GM23338 (cell line): ENCODE data around the gene SLC8A1. TPM values are rescaled to one million over a fixed set of nuclear protein-coding genes. Genes with fewer than 3 reads are reported as not detected.

Experiments
- ATAC-seq: fragments of 200-7000 bp; cut with Tn5 transposase; 3 replicates; pipeline ENCODE4 v1.9.1; 2020
- DNase-seq: peaks from one replicate; pipeline ENCODE4 v3.0.0-alpha.2; 2015; ENCODE audit warnings: low spot score
- H2AFZ ChIP-seq: fragments of 200-600 bp; sonication (generic); 2 replicates; pipeline ENCODE4 v1.8.0; 2016; ENCODE audit warnings: antibody characterized with exemption, mild to moderate bottlenecking, moderate library complexity
- H3F3A ChIP-seq: fragments of 200-600 bp; sonication (generic); replicated peaks from 2 replicates; pipeline ENCODE4 v1.8.0; 2017; ENCODE audit warnings: antibody characterized with exemption, mixed run types, low read depth
- H3K27ac ChIP-seq: fragments of 200-600 bp; sonication (generic); 2 replicates; pipeline ENCODE4 v1.6.1; 2016; ENCODE audit warnings: low read depth
- H3K27me3 ChIP-seq: fragments of 200-600 bp; sonication (generic); 2 replicates; pipeline ENCODE4 v1.8.0; 2016; ENCODE audit warnings: mild to moderate bottlenecking, mixed run types, moderate library complexity; ENCODE audit not compliant: insufficient read depth
- H3K36me3 ChIP-seq: fragments of 200-600 bp; sonication (generic); 2 replicates; pipeline ENCODE4 v1.8.0; 2016; ENCODE audit warnings: mild to moderate bottlenecking; ENCODE audit not compliant: insufficient read depth
- H3K4me1 ChIP-seq: fragments of 200-600 bp; sonication (generic); 2 replicates; pipeline ENCODE4 v1.8.0; 2016; ENCODE audit warnings: mild to moderate bottlenecking, moderate library complexity; ENCODE audit not compliant: insufficient read depth
- H3K4me2 ChIP-seq: fragments of 200-600 bp; sonication (generic); 2 replicates; pipeline ENCODE4 v1.7.1; 2017; ENCODE audit warnings: mixed run types
- H3K4me3 ChIP-seq: fragments of 200-600 bp; sonication (generic); 2 replicates; pipeline ENCODE4 v1.6.1; 2016; ENCODE audit warnings: mixed run types
- H3K79me2 ChIP-seq: fragments of 200-600 bp; sonication (generic); replicated peaks from 2 replicates; pipeline ENCODE4 v1.8.0; 2017; ENCODE audit warnings: mild to moderate bottlenecking; ENCODE audit not compliant: insufficient read depth
- H3K9me2 ChIP-seq: fragments of 200-600 bp; sonication (generic); 2 replicates; pipeline ENCODE4 v1.8.0; 2017; ENCODE audit not compliant: insufficient read depth
- H4K20me1 ChIP-seq: fragments of 200-600 bp; sonication (generic); replicated peaks from 2 replicates; pipeline ENCODE4 v1.8.0; 2017; ENCODE audit warnings: mild to moderate bottlenecking; ENCODE audit not compliant: insufficient read depth
- H3K27ac Mint-ChIP-seq: 2 replicates; pipeline ENCODE4 v1.8.0; 2020; ENCODE audit warnings: inconsistent platforms, mild to moderate bottlenecking, moderate library complexity, mixed read lengths
- H3K27me3 Mint-ChIP-seq: 3 replicates; pipeline ENCODE4 v1.8.0; 2022; ENCODE audit warnings: low read depth, mild to moderate bottlenecking, moderate library complexity, mixed read lengths, inconsistent platforms; ENCODE audit not compliant: insufficient read depth, poor library complexity
- H3K36me3 Mint-ChIP-seq: 3 replicates; pipeline ENCODE4 v1.8.0; 2021; ENCODE audit warnings: low read depth, mild to moderate bottlenecking, inconsistent platforms, moderate library complexity, mixed read lengths
- H3K4me1 Mint-ChIP-seq: 3 replicates; pipeline ENCODE4 v1.8.0; 2020; ENCODE audit warnings: mild to moderate bottlenecking, inconsistent platforms, mixed read lengths
- H3K4me3 Mint-ChIP-seq: 3 replicates; pipeline ENCODE4 v1.8.0; 2021; ENCODE audit warnings: moderate library complexity, mild to moderate bottlenecking, inconsistent platforms, mixed read lengths
- H3K9me3 Mint-ChIP-seq: 3 replicates; pipeline ENCODE4 v1.8.0; 2020; ENCODE audit warnings: moderate library complexity, mild to moderate bottlenecking, inconsistent platforms, mixed read lengths
- CREB1 ChIP-seq: fragments of 250-450 bp; sonication (Bioruptor Pico); IDR thresholded peaks from 2 replicates; pipeline ENCODE4 v1.5.0; 2020; ENCODE audit warnings: low read depth, mild to moderate bottlenecking, moderate library complexity
- CTCF ChIP-seq, 2 experiments: fragments of 200-600 bp in 1 of 2; sonication (generic) in 1 of 2; conservative IDR thresholded peaks; 2 replicates each; pipeline versions ENCODE4 v1.5.1 to v1.6.1; 2016 to 2017; ENCODE audit warnings: antibody characterized with exemption in 2 of 2, low read depth in 2 of 2, mild to moderate bottlenecking in 2 of 2, moderate library complexity in 1 of 2
- EZH2 ChIP-seq: fragments of 200-600 bp; sonication (generic); IDR thresholded peaks from one replicate; pipeline ENCODE4 v1.8.0; 2017; ENCODE audit warnings: antibody characterized with exemption, mild to moderate bottlenecking, low read depth; ENCODE audit not compliant: unreplicated experiment
- EZH2phosphoT487 ChIP-seq: fragments of 200-600 bp; sonication (generic); IDR thresholded peaks from one replicate; pipeline ENCODE4 v1.8.1; 2018; ENCODE audit warnings: antibody characterized with exemption; ENCODE audit not compliant: unreplicated experiment
- POLR2AphosphoS5 ChIP-seq: IDR thresholded peaks from 2 replicates; pipeline ENCODE4 v1.6.1; 2016; ENCODE audit warnings: antibody characterized with exemption, low read depth
- REST ChIP-seq: IDR thresholded peaks from one replicate; pipeline ENCODE4 v1.6.1; 2018; ENCODE audit warnings: antibody characterized with exemption; ENCODE audit not compliant: unreplicated experiment
- ZNF331 ChIP-seq: fragments of 250-450 bp; sonication (Bioruptor Pico); IDR thresholded peaks from 2 replicates; pipeline ENCODE4 v1.5.0; 2020; ENCODE audit warnings: low read depth, mild to moderate bottlenecking, moderate library complexity
- polyA plus RNA-seq: library from polyadenylated mRNA; unstranded; fragments of >200 nt; fragmentation: Nextera tagmentation; extraction: Ambion mirVana; gene quantifications from 2 replicates; pipeline ENCODE4 v1.2.1, GENCODE V29; 2016
- total RNA-seq: library from RNA; depleted of rRNA; stranded (reverse); fragments of >200 nt; shearing (Covaris generic); gene quantifications from 2 replicates; pipeline ENCODE4 v1.2.3, GENCODE V29; 2014
- TF ChIP-seq, protein P1 (sequence below): fragments of 250-450 bp; sonication (Bioruptor Pico); IDR thresholded peaks from 2 replicates; pipeline ENCODE4 v1.5.0; 2020; ENCODE audit warnings: mild to moderate bottlenecking, moderate library complexity

The SLC8A1 gene
- total and polyA plus RNA-seq, 2 experiments from 2014 or later, result 2.5 to 3.3 TPM

- TF ChIP-seq ZNF331 (CRISPR knock-in tag) (no peak), CREB1 (no peak), REST (no peak), EZH2phosphoT487 (no peak), CTCF (conservative IDR thresholded peaks at IDR 0.05; ENCODE audit: low read depth in 2 of 2) (no peak)
These were observed 55.8 kb downstream of the SLC8A1 start (continued) for GRCh38 chr2:40396124-40396523.

DNA sequence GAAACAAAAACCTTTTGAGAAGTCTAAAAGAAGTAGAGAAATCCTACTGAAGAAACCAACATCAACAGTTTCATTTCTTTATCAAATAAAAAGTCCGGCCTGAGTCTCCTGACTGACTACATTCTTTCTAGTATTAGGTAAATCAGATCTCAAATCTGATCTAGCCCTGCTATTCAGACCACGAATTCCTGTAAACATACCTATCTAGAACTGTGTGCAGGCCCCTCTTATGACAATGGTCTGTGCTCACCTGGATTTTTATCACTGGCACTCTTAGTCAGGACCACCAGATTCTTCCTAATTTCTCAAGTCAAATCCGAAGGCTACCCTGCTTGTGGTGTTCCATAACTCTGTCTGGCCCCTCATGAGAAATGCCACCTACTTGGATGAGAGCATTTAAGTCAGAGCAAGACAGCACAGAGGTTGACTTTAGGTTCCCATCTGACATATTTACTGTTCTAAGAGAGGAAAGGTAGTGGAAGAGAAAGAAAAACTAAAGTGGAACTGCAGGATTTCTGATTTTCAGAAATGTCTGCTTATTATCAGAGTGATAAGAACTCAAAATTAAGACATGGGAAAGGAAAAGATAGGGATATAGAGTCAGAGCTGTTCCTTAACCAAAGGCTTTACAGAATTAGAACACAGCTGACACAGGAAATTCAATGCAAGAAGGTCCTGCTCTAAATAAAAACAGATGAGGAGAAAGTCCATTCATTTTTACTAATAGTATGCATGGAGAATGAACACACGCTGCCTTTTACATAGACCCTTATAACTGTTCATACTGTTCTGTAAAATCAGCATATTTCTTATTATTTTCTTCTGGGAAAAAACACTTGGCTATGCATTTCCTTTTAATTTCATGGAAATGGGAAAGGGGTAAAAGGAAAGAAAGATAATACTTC lies 56.5 kb downstream of the SLC8A1 start:
- DNase-seq (no peak), ATAC-seq (no peak)
- H3K4me1 Mint-ChIP-seq, result peaks cover 10% of the 10 kb centered on the region
- Histone ChIP-seq H3K36me3 (no peaks in the 10 kb centered on the region), H3K4me1 (peaks cover 4% of the 10 kb centered on the region), H4K20me1 (no peaks in the 10 kb centered on the region), H3F3A (no peaks in the 10 kb centered on the region), H3K27me3 (no peaks in the 10 kb centered on the region), H3K27ac (no peak overlapping the region), H3K9me2 (no peaks in the 10 kb centered on the region), H3K79me2 (no peaks in the 10 kb centered on the region), H3K4me3 (no peak overlapping the region), H2AFZ (no peak overlapping the region), H3K4me2 (no peak overlapping the region)
- peak overlapping the region; percentile 18; the same call in 1 of the 2 replicates for H3K27ac Mint-ChIP-seq
- no peaks in the 10 kb centered on the region for H3K27me3 Mint-ChIP-seq
- no peak overlapping the region for H3K4me3 Mint-ChIP-seq
- H3K36me3 Mint-ChIP-seq, result peaks cover 4% of the 10 kb centered on the region; the same call in 2 of the 3 replicates
- H3K9me3 Mint-ChIP-seq, result no peaks in the 10 kb centered on the region; the same call in 1 of the 3 replicates
- TF ChIP-seq EZH2phosphoT487 (no peak), CTCF (conservative IDR thresholded peaks at IDR 0.05; ENCODE audit: low read depth in 2 of 2) (no peak), CREB1 (no peak), POLR2AphosphoS5 (no peak), EZH2 (no peak)
- TF ChIP-seq, protein P1, sequence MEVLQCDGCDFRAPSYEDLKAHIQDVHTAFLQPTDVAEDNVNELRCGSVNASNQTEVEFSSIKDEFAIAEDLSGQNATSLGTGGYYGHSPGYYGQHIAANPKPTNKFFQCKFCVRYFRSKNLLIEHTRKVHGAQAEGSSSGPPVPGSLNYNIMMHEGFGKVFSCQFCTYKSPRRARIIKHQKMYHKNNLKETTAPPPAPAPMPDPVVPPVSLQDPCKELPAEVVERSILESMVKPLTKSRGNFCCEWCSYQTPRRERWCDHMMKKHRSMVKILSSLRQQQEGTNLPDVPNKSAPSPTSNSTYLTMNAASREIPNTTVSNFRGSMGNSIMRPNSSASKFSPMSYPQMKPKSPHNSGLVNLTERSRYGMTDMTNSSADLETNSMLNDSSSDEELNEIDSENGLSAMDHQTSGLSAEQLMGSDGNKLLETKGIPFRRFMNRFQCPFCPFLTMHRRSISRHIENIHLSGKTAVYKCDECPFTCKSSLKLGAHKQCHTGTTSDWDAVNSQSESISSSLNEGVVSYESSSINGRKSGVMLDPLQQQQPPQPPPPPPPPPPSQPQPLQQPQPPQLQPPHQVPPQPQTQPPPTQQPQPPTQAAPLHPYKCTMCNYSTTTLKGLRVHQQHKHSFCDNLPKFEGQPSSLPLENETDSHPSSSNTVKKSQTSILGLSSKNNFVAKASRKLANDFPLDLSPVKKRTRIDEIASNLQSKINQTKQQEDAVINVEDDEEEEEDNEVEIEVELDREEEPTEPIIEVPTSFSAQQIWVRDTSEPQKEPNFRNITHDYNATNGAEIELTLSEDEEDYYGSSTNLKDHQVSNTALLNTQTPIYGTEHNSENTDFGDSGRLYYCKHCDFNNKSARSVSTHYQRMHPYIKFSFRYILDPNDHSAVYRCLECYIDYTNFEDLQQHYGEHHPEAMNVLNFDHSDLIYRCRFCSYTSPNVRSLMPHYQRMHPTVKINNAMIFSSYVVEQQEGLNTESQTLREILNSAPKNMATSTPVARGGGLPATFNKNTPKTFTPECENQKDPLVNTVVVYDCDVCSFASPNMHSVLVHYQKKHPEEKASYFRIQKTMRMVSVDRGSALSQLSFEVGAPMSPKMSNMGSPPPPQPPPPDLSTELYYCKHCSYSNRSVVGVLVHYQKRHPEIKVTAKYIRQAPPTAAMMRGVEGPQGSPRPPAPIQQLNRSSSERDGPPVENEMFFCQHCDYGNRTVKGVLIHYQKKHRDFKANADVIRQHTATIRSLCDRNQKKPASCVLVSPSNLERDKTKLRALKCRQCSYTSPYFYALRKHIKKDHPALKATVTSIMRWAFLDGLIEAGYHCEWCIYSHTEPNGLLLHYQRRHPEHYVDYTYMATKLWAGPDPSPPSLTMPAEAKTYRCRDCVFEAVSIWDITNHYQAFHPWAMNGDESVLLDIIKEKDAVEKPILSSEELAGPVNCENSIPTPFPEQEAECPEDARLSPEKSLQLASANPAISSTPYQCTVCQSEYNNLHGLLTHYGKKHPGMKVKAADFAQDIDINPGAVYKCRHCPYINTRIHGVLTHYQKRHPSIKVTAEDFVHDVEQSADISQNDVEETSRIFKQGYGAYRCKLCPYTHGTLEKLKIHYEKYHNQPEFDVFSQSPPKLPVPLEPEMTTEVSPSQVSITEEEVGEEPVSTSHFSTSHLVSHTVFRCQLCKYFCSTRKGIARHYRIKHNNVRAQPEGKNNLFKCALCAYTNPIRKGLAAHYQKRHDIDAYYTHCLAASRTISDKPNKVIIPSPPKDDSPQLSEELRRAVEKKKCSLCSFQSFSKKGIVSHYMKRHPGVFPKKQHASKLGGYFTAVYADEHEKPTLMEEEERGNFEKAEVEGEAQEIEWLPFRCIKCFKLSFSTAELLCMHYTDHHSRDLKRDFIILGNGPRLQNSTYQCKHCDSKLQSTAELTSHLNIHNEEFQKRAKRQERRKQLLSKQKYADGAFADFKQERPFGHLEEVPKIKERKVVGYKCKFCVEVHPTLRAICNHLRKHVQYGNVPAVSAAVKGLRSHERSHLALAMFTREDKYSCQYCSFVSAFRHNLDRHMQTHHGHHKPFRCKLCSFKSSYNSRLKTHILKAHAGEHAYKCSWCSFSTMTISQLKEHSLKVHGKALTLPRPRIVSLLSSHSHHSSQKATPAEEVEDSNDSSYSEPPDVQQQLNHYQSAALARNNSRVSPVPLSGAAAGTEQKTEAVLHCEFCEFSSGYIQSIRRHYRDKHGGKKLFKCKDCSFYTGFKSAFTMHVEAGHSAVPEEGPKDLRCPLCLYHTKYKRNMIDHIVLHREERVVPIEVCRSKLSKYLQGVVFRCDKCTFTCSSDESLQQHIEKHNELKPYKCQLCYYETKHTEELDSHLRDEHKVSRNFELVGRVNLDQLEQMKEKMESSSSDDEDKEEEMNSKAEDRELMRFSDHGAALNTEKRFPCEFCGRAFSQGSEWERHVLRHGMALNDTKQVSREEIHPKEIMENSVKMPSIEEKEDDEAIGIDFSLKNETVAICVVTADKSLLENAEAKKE (CRISPR knock-in tag), result no peak
